HG03565 (cell line): Measurements from ENCODE around the gene PPP1R15A.
A peak's percentile ranks its signal among the peaks of the same experiment; 100 is the strongest.
"Not testable (repeated sequence)": the region's sequence is repeated elsewhere in the genome, so short reads cannot be mapped to it uniquely, and the experiment has no call there.

Source experiments
- ATAC-seq: cut with Tn5 transposase; IDR thresholded peaks from one replicate; pipeline ENCODE4 v1.9.1; 2021; ENCODE audit warnings: mild to moderate bottlenecking, moderate library complexity; ENCODE audit not compliant: unreplicated experiment

PPP1R15A gene

GRCh38 chr19:48872182-48872883 lies at the start of gene PPP1R15A:
TSS of gene PPP1R15A (plus strand) at chr19:48872421. CDS start at chr19:48873234, 813 bp downstream.
- ATAC-seq = peak; percentile 51

- no peak for ATAC-seq
These were observed 49.7 kb upstream of the PPP1R15A start for GRCh38 chr19:48822514-48822913.

- no peak for ATAC-seq
These were observed 45.6 kb upstream of the PPP1R15A start for GRCh38 chr19:48826606-48827020.

- ATAC-seq = no peak
These were observed 42.1 kb upstream of the PPP1R15A start for GRCh38 chr19:48830088-48830487.

- ATAC-seq = no peak
These were observed 41.3 kb upstream of the PPP1R15A start for GRCh38 chr19:48830965-48831364.

- no peak for ATAC-seq
These were observed 39.2 kb upstream of the PPP1R15A start for GRCh38 chr19:48833049-48833448.

- no peak for ATAC-seq
These were observed 38.2 kb upstream of the PPP1R15A start for GRCh38 chr19:48833977-48834376.

GRCh38 chr19:48835734-48836088 lies 36.5 kb upstream of the PPP1R15A start:
- peak; percentile 65 for ATAC-seq

DNA sequence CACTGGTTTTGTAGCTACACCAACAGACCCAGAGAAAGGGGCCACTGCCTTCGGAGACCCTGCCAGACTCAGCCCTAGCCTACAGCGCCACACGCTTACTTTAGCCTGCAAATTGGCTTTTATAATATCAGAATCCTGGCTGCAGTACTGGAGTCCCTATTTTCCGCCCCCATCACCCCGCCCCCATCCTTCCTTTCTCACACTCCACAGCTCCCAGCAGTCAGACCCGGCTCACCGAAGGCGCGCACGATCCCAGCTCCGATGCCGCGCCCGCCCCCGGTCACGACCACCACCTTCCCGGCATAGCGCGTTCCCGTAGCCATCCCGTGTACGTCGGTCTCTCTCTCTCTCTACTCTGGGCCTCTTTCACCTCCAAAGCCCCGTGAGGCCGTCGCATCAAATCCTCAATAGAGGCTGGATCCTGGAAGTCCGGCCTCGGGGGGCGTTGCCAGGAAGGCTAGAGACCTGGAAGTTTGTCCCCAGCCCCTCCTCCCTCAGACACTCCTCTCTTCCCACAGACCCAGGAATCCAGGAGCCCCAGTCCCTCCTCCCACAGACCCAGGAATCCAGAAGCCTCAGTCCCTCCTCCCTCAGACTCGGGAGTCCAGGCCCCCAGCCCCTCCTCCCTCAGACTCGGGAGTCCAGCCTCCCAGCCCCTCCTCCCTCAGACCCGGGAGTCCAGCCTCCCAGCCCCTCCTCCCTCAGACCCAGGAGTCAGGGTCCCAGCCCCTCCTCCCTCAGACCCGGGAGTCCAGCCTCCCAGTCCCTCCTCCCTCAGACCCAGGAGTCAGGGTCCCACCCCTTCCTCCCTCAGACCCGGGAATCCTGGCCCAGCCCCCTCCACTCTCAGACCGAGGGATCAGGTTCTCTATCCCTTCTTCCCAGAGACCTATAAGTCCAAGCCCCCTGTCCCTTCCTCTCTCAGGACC lies 35.9 kb upstream of the PPP1R15A start, which contains the start of gene HSD17B14:
Gene HSD17B14 (minus strand): TSS at position 403 of the 929 bp plus-strand sequence. CDS start 80 bp downstream, at position 323.
- no peak for ATAC-seq

DNA sequence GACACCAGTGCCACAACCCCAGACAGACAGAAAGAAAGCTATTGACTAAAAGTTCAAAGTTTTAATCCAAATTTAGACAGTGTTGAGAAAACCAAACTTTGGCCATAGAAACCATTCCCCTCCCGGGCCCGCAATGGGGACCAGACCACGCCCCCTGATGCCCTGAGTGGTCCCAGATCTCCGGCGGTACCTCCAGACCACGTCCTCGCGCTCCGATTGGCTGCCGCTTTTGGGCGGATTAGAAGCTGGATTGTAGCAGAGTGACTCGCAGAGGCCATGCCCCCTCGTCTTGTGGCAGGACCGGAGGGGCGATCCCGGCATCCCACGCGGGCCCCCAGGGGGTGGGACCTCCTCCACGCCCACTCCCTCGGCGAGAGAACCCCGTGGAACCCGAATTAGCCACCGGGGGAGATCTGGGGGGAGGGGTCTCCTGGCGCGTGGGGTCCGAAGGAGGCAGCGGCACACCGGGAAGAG lies 35.1 kb upstream of the PPP1R15A start:
- peak; percentile 69 for ATAC-seq

GRCh38 chr19:48837687-48838086 lies 34.5 kb upstream of the PPP1R15A start:
- no peak for ATAC-seq

GRCh38 chr19:48841047-48841446 lies 31.2 kb upstream of the PPP1R15A start:
- ATAC-seq = no peak

DNA sequence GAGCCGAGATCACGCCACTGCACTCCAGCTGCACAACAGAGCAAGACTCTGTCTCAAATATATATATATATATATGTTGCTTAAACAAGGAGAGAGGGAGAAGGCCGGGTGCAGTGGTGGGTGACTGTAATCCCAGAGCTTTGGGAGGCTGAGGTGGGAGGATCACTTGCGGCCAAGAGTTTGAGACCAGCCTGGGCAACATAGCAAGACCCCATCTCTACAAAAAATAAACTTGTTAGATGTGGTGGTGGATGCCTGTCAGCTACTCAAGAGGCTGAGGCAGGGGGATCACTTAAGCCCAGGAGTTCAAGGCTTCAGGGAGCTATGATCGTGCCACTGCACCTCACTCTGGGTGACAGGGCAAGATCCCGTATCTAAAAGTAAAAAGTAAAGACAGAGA lies 30.6 kb upstream of the PPP1R15A start:
- no peak for ATAC-seq

DNA sequence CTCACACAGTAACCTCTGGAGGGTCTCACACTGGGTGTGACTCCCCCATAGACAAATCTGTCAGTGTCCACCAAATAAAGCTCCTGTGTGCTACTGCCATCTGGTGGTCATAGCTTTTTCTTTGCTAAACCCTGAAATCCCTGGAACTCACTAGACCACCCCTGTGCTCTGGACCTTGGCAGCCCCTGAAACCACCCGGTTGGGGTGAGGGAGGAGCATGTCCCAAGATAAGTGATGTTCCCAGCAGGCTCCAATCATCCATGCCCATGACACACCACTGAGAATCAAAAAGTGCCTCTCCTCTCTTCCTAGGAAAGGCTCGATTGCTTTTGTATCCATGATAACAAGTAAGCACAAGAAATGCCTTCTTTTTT lies 29.4 kb upstream of the PPP1R15A start:
- ATAC-seq = no peak

DNA sequence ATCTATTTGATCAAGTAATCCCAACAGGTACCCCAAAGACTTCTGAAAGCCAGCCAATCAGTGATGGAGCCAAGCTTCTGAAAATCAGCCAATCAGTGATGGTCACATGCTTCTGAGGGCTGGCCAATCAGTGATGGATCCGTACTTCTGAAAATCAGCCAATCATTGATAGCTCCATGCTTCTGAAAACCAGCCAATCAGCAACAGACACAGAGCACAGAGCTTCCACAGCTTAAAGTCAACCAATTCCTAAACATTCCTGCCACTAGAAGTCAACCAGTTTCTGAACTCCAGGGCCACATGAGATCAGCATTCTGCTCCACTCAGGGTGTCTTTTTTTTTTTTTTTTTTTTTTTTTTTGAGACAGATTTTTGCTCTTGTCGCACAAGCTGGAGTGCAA lies 27.7 kb upstream of the PPP1R15A start:
- no peak for ATAC-seq

GRCh38 chr19:48845384-48845783 lies 26.8 kb upstream of the PPP1R15A start:
- no peak for ATAC-seq

DNA sequence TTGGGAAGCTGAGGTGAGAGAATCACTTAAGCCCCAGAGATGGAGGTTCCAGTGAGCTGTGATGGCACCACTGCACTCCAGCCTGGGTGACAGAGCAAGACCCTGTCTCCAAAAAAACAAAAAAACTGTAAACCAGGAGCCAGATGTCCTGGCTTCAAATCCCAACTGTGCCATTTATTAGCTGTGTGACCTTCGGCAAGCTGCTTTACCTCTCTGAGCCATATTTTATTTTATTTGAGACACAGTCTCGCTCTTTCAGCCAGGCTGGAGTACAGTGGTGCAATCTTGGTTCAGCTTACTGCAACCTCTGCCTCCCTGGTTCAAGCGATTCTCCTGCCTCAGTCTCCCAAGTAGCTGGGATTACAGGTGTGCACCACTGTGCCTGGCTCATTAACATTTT lies 25.6 kb upstream of the PPP1R15A start:
- not testable (repeated sequence) for ATAC-seq

DNA sequence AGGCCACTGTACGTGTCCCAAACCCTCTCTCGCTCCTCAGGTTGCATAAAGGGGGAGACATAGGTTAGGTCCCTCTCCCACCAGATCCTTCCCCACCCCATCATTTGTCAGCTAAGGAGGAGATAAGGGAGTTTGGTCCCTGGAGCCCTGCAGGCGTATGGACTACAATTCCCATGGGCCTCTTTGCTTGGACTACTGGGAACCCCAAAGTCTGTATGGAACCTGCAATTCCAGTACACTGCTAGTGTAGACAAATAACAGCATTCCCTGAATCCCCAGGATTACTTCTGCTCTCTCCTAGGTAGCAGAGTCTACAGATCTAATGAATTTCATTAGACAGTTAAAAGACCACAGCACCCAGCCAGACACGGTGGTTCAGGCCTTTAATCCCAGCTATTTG lies 19.9 kb upstream of the PPP1R15A start:
- no peak for ATAC-seq

DNA sequence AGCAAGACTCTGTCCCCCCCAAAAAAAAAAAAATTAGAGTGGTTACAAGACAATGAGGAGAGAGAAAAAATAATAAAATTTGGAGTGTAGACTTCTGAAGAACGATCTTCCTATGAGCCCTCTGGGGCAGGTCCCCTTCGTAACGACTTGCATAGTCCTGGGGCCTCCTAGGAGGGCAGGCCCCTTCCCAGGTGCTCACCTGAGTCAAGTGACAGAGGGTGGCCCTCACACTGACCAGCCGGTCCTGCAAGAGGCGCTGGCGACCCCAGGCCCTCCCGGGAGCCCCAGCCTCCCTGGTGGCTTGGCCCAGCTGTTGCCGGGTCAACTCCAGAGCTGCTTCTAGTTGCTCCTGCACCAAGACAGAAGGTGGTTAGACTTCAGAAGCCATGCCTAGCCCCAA lies 18.7 kb upstream of the PPP1R15A start:
- ATAC-seq = no peak

DNA sequence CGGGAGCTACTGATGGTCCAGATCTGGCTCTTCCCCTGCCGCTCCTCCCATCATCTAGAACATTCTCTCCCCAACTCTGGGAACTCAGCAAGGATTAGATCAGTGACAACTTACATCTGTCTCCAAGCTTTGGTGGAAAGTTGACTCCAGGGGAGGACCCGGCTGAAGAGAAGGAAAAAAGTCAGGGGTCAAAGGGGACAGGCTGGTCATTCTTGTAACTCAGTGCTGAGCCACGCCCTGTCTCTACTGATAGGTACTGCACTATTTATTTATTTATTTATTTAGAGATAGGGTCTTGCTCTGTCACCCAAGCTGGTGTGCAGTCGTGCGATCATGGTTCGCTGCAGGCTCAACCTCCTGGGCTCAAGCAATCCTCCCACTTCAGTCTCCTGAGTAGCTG lies 18.1 kb upstream of the PPP1R15A start:
- ATAC-seq = no peak

- ATAC-seq = no peak
These were observed 15.3 kb upstream of the PPP1R15A start for GRCh38 chr19:48856921-48857320.
